Panc1 (cell line): ENCODE results near the gene HM13. TPM values are rescaled to one million over a fixed set of nuclear protein-coding genes. Genes with fewer than 3 reads are reported as not detected.

Source experiments
- ATAC-seq: fragments of 200-7000 bp; cut with Tn5 transposase; 2 replicates; pipeline ENCODE4 v1.9.1; 2020; ENCODE audit warnings: mild to moderate bottlenecking, moderate library complexity
- BruUV-seq: library from RNA; stranded (reverse); fragments of 400-500 nt; replicated peaks from 2 replicates; lab custom pipeline; 2021; lab: Mats Ljungman, UMichigan
- CTCF ChIA-PET: fragments of 300-600 bp; sonication (Branson Sonifier 250); formaldehyde crosslinking; loops from one replicate; lab custom pipeline; 2022; ENCODE audit warnings: antibody characterized with exemption; lab: Charles Lee
- POLR2A ChIA-PET: fragments of 300-600 bp; sonication (Branson Sonifier 250); formaldehyde crosslinking; loops from one replicate; lab custom pipeline; 2022; ENCODE audit warnings: antibody characterized with exemption; lab: Charles Lee
- DNase-seq: peaks from one replicate; pipeline ENCODE4 v3.0.0-alpha.2; 2010; ENCODE audit warnings: low read depth, low spot score
- H3K27ac ChIP-seq: 2 replicates; pipeline ENCODE4 v1.5.1; 2011; ENCODE audit warnings: mild to moderate bottlenecking, low read length, inconsistent platforms
- H3K27me3 ChIP-seq: fragments of 200-500 bp; sonication (Bioruptor generic); 2 replicates; pipeline ENCODE4 v1.6.0; 2014; ENCODE audit warnings: low read length, inconsistent platforms; ENCODE audit not compliant: control insufficient read depth, insufficient read depth
- H3K36me3 ChIP-seq: fragments of 200-500 bp; sonication (Bioruptor generic); 2 replicates; pipeline ENCODE4 v1.5.1; 2014; ENCODE audit warnings: inconsistent platforms, mild to moderate bottlenecking, low read length, moderate library complexity; ENCODE audit not compliant: control insufficient read depth, insufficient read depth
- H3K4me1 ChIP-seq: 2 replicates; pipeline ENCODE4 v1.5.1; 2011; ENCODE audit warnings: inconsistent platforms, mild to moderate bottlenecking, low read length, moderate library complexity; ENCODE audit not compliant: control insufficient read depth, insufficient read depth
- H3K4me3 ChIP-seq, 2 experiments: 2 replicates each; pipeline ENCODE4 v1.5.1; 2011 to 2012; ENCODE audit warnings: low read depth in 2 of 2, low read length in 2 of 2, mild to moderate bottlenecking in 2 of 2, inconsistent platforms in 1 of 2, moderate library complexity in 1 of 2
- H3K9me3 ChIP-seq: fragments of 200-500 bp; sonication (Bioruptor generic); 2 replicates; pipeline ENCODE4 v1.5.1; 2014; ENCODE audit warnings: low read depth, mild to moderate bottlenecking, inconsistent platforms, low read length, moderate library complexity; ENCODE audit not compliant: control insufficient read depth, insufficient read depth
- POLR2AphosphoS5 ChIP-seq: IDR thresholded peaks from 2 replicates; pipeline ENCODE4 v1.6.1; 2012; ENCODE audit warnings: mild to moderate bottlenecking, low read depth, low read length, moderate library complexity
- REST ChIP-seq, 2 experiments: IDR thresholded peaks; 2 replicates each; pipeline ENCODE4 v1.6.1; 2011 to 2012; ENCODE audit warnings: low read depth in 2 of 2, control low read depth in 1 of 2, low read length in 1 of 2, mild to moderate bottlenecking in 1 of 2, moderate library complexity in 1 of 2; ENCODE audit not compliant: insufficient read depth in 1 of 2
- SIN3A ChIP-seq: IDR thresholded peaks from 2 replicates; pipeline ENCODE4 v1.6.1; 2012; ENCODE audit warnings: low read depth, mild to moderate bottlenecking, low read length, moderate library complexity, borderline replicate concordance; ENCODE audit not compliant: insufficient read depth
- TCF7L2 ChIP-seq: IDR thresholded peaks from 2 replicates; pipeline ENCODE4 v1.6.1; 2011; ENCODE audit warnings: mild to moderate bottlenecking, low read depth, low read length, inconsistent platforms
- in situ Hi-C: cut with HindIII; loops from 2 replicates; pipeline ENCODE4 v1.10.0; 2016; ENCODE audit warnings: low sequenced_read_pairs, low pct_unique_long_range_greater_than_20kb
- intact Hi-C: fragments of 100-400 bp; cut with micrococcal nuclease; formaldehyde crosslinking; loops from one replicate; pipeline ENCODE4 v1.10.0; 2022; ENCODE audit not compliant: unreplicated experiment
- total RNA-seq: library from RNA; stranded (reverse); gene quantifications from one replicate; pipeline ENCODE4 v1.2.1, GENCODE V29; 2021; ENCODE audit not compliant: unreplicated experiment
- TF ChIP-seq, protein P1 (sequence below): fragments of 450-650 bp; IDR thresholded peaks from 2 replicates; pipeline ENCODE4 v1.5.1; 2017; ENCODE audit warnings: mild to moderate bottlenecking

The HM13 gene
- total RNA-seq, 1 experiment from 2014 or later: 337 TPM

- ChIA-PET CTCF (interaction anchor here (0.7 to 1.1 kb wide), 2 partner anchors 9 to 168 kb away, joined by 4 to 10 read pairs; no protein-coding TSS in a partner anchor), POLR2A (interaction anchor here (0.7 kb wide), 1 partner anchor 25 kb away, joined by 5 read pairs; no protein-coding TSS in a partner anchor)
- Histone ChIP-seq H3K36me3 (no peaks in the 10 kb centered on the region), H3K4me3 (no peak overlapping the region), H3K27me3 (peaks cover 4% of the 10 kb centered on the region; the same call in 1 of the 2 replicates), H3K27ac (no peak overlapping the region), H3K9me3 (no peaks in the 10 kb centered on the region), H3K4me1 (no peaks in the 10 kb centered on the region)
- TF ChIP-seq, protein P1, sequence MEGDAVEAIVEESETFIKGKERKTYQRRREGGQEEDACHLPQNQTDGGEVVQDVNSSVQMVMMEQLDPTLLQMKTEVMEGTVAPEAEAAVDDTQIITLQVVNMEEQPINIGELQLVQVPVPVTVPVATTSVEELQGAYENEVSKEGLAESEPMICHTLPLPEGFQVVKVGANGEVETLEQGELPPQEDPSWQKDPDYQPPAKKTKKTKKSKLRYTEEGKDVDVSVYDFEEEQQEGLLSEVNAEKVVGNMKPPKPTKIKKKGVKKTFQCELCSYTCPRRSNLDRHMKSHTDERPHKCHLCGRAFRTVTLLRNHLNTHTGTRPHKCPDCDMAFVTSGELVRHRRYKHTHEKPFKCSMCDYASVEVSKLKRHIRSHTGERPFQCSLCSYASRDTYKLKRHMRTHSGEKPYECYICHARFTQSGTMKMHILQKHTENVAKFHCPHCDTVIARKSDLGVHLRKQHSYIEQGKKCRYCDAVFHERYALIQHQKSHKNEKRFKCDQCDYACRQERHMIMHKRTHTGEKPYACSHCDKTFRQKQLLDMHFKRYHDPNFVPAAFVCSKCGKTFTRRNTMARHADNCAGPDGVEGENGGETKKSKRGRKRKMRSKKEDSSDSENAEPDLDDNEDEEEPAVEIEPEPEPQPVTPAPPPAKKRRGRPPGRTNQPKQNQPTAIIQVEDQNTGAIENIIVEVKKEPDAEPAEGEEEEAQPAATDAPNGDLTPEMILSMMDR: peak; percentile 83
- no peak for TF ChIP-seq REST (IDR thresholded peaks at IDR 0.05; ENCODE audit: insufficient read depth in 1 of 2, low read depth in 2 of 2, low read length in 1 of 2)
- in situ Hi-C loops (no loop called here), intact Hi-C loops (loop anchor here (10.0 kb wide), 1 partner anchor 169 kb away; no protein-coding TSS in a partner anchor)
- DNase-seq: no peak
- ATAC-seq: peak; percentile 57
- no TSS peak for BruUV-seq
Measured at GRCh38 chr20:31494131-31494530, 20.1 kb upstream of the HM13 start.

GRCh38 chr20:31496761-31497295 is 17.4 kb upstream of the HM13 start:
- intact Hi-C loops (loop anchor here (10.0 kb wide), 1 partner anchor 172 kb away; no protein-coding TSS in a partner anchor), in situ Hi-C loops (no loop called here)
- ATAC-seq (peak; percentile 49), DNase-seq (no peak)
- Histone ChIP-seq H3K36me3 (no peaks in the 10 kb centered on the region), H3K27me3 (peaks cover 4% of the 10 kb centered on the region; the same call in 1 of the 2 replicates), H3K9me3 (no peaks in the 10 kb centered on the region), H3K27ac (no peak overlapping the region), H3K4me1 (no peaks in the 10 kb centered on the region), H3K4me3 (0 out of 4 replicates have a peak overlapping the region, but pooled peaks of 1 of the 2 experiments have one; percentile 2)
- TF ChIP-seq POLR2AphosphoS5 (no peak), REST (IDR thresholded peaks at IDR 0.05; ENCODE audit: insufficient read depth in 1 of 2, low read depth in 2 of 2, low read length in 1 of 2) (no peak), SIN3A (no peak), TCF7L2 (no peak)
- TF ChIP-seq, protein P1: no peak
- POLR2A ChIA-PET: no interaction called here
- CTCF ChIA-PET: interaction anchor here (0.9 kb wide), 1 partner anchor 24 kb away, joined by 3 read pairs; no protein-coding TSS in a partner anchor
- no TSS peak for BruUV-seq
